HG02588 (cell line): ENCODE measurements around the gene ADGRF5.

Experiments used
- ATAC-seq: cut with Tn5 transposase; IDR thresholded peaks from one replicate; pipeline ENCODE4 v1.9.1; 2021; ENCODE audit warnings: mild to moderate bottlenecking, moderate library complexity; ENCODE audit not compliant: unreplicated experiment

Gene ADGRF5

DNA sequence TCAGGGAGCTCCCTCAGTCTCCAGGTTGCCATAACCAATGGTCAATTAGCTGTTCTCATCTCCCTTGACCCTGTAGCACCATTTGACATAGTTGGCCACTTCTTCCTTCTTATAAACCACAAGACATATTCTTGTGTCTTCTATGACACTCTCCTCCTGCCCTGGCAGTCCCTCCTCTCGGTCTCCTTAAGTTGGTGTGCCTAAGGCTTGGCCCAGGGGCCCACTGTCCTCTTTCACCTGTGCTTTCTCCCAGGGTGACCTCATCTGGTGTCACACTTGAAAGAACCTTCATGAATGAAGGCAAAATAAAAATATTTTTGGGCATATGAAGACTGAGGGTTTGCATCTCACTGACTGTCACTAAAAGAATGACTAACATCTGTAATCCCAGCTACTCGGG is 9.7 kb upstream of the ADGRF5 start:
- no peak for ATAC-seq

DNA sequence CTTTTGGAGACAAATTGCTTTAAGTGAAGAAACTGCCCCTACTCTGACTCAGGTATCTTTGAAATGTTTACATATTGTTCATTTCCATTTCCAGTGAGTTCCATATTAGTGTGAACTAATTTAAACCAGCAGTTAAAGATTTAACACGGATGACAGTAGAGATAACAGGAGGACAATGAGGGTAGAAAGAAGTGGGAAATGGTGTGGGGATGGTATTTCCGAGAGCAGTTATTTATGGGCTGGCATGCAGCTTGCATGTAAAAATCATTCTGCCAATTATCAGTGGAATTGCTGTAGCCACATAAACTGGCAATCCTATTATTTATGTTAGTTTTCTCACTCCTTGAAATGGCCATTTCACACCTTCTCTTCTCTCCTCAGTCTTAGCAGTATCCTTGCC is 8.6 kb upstream of the ADGRF5 start:
- ATAC-seq, result no peak

GRCh38 chr6:46927066-46927465 is 5.3 kb upstream of the ADGRF5 start:
- no peak for ATAC-seq

DNA sequence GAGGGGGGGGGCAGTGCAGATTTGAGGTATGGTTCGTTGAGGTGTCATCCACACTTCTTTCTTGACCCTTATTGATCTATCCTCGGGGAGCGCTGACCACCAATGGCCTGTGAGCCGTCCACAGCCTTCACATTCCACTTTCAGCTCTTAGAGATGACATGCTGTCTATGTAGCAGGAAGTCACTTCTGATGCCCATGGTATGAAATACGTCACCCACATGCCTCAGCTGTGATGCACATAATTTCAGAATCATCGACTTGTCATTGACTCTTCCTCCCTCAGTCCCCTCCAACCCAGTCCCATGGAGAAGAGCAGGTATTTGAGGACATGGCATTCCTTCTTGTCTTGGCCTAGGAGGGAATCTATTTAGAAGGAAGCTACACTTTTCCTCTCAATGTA is 4.7 kb upstream of the ADGRF5 start:
- no peak for ATAC-seq

GRCh38 chr6:46925563-46926253 is 4.0 kb upstream of the ADGRF5 start:
- ATAC-seq, result no peak

GRCh38 chr6:46923476-46923875 is 1.7 kb upstream of the ADGRF5 start:
- ATAC-seq, result no peak

GRCh38 chr6:46921059-46921458 is 679 bp downstream of the ADGRF5 start:
- ATAC-seq, result no peak

DNA sequence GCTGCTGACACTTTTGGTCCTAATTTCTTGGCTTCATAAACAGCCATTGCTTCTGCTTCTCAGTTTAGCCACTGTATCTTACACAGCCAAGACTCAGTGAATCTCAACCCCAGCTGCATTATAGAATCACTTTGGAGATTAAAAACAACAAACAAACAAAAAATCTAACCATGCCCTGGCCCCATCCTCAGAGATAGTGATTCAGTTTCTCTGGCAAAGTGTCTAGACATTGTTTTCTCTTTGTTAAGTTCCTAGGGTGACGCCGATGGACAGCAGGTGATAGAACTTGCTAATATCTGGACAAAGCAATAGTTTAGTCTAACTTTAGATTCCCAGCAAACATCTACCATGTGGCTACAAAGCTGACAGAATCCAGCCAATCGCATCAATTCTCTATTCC is 2.9 kb downstream of the ADGRF5 start:
- ATAC-seq, result no peak

DNA sequence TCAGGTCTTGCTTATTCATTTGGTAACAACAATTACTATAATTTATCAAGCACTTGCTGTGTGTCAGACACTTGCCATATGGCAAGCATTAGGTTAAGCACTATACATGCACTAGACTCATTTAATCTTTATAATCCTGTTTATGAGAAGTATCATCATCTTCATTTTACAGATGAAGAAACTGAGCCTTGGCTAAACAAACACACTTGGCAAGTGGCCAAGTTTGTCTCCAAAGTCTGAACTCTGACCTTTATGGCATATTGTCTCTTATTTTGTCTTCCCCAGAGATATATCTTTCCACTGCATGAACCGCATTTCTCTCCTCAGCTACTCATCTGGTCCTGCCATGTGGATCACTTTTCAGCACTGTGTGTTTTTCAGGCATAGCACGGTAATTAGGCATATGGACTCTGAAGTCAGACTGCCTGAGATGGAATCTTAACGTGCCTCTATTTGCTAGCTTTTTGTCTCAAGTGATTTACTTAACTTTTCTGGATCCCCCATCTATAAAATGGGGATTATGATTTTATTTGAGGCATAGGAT is 4.7 kb downstream of the ADGRF5 start:
- ATAC-seq, result no peak

GRCh38 chr6:46915866-46916265 is 5.9 kb downstream of the ADGRF5 start:
- no peak for ATAC-seq

DNA sequence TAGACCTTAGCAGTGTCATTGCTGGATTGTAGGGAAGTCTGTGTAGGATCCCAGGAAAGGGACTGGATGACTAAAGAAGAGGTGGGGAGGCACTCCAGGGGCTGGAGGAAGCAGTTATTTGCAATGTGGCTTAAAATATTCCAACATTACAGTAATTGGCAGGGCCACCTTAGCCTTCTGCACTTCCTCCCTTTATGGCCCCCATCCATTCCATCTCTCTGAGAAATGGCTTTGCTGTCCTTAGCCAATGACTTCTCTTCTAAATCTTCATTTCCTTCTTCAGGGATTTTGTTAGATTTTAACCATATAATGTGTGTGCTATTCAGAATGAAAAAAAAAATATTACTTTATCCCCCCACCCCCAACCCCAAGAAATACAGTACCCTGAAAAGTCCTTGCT is 6.4 kb downstream of the ADGRF5 start:
- no peak for ATAC-seq

DNA sequence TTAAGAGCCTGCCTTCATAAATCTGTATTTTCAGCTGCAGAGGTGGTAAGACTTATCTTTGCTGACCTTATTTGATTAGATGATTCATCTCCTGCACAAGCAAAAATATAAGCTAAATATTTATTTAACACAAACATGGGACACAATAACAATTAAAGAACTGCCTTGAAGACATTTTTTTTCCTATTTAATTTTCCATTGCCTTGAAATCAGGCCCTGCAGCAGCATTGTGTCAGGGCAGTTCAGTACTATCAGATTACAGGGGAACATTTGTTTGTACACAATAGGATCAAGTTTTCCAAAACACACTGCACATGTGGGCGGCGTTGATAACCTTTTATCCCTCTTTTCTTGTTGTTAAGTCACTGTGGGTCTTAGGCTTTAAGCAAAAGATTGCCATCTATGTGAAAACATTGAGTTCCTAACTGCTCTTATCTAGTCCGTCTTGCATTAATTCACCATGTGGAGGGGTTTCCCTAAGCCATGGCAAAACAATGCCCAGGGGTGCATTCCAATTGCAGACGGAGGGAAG is 7.4 kb downstream of the ADGRF5 start:
- no peak for ATAC-seq

DNA sequence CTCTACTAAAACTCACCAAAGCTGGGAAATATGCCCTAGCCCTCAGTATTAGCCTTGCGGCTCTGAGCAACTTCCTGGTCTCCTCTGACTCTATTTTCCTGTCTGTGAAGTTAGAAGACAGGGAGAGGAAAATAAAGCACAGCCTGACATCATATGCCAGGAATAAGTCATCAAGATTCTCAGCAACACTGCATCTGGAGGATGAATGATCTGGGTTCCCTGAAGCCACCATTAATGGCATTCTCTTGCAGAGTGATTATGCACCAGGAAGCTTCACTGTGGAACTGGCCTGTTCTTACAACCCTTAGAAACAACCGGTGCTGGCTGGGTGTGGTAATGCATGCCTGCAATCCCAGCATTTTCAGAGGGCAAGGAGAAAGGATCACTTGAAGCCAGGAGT is 12.4 kb downstream of the ADGRF5 start:
- no peak for ATAC-seq

DNA sequence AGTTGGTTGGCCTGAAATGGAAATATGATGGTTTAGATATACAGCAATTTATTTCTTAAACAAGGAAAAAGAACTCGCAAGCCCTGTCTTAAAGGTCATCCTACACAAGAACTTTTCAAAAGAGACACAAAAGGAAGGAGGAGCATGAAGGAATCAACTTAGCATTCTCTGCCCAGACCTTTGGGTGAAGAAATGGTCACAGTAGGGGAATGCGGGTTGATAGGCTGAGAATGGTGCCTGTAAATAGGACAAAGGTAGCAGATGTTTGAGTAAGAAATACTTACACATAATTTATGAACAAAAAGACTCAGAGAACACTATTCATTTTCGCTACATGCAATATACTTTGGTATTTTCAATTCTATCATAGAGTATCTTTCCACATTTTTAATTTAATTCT is 15.0 kb downstream of the ADGRF5 start:
- ATAC-seq, result no peak

GRCh38 chr6:46904117-46904516 is 17.6 kb downstream of the ADGRF5 start:
- no peak for ATAC-seq

DNA sequence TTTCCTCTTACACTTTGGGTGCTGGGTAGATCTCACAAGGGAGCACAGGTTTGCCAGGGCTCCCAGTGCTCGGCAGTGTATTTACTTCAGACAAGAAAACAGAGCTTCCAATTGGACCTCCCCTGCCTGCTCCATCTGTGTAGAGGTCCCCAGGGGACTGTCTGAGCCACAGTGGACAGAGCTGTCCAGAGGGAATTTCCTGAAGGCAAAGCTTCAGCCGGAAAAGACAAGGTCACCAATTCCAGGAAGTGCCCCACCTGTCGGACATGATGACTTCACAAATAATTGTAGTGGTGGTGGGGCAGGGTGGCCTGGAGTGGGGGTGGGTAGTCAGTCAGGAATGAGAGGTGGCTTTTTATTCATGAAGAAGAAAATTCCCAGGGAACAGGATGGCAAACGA is 18.6 kb downstream of the ADGRF5 start:
- ATAC-seq, result no peak

DNA sequence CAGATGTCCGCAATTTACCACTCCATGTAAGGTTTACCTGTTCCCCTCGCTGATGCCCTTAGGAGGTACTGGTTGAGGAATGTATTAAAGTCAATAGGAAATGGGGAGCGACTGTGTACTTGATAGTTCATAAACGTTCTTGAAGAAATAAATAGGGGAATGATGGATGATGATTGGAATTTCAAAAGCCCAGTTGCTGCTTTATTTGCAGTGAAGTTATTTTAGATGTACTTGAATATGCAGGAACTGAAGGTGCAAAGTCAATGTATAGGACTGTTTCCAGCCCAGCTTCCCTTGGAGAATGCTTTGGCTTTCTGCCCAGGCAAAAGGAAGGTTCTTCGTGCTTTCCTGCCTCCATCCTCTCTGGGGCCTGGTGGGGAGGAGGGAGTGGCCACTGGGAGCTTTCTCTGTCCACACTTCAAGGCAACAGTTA is 19.8 kb downstream of the ADGRF5 start:
- ATAC-seq, result no peak

- no peak for ATAC-seq
Measured at GRCh38 chr6:46900266-46900665, 21.5 kb downstream of the ADGRF5 start.

DNA sequence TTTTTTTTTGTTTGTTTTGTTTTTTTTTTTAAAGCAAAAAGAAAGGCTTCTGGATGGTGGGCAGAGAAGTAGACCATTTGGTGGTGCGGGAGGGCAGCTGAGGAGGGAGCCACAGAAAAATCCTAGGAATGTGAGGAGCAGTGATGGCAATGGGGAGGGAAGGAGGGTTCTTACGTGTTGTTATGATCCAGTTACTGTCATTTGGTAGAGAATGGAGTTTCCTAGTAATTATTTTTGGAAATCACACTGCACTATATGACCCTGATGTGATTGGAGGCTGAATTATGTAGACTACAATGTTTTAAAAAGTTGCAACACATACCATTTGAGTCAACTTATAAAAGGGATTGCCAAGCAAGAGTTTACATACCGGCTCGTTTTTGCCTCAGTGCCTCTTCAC is 22.1 kb downstream of the ADGRF5 start:
- ATAC-seq, result no peak

DNA sequence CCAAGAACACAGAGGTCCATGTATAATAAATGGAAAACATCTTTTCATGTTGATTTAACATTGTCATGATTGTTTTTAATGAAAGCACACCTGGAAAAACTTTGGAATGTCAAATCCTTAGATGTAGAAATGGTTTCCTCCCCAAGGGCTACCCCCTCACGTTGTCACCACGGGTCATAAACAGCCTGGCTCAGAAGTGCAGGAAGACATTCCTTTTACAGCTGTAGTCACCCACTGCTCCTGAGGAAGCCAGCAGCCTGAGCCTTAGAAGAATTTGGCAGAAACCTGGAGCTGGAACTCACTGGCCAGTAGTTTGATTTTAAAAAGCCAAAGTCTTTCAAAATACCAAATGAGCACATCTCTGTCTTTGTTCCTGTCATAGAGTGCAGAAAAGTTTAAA is 23.7 kb downstream of the ADGRF5 start:
- ATAC-seq, result no peak

DNA sequence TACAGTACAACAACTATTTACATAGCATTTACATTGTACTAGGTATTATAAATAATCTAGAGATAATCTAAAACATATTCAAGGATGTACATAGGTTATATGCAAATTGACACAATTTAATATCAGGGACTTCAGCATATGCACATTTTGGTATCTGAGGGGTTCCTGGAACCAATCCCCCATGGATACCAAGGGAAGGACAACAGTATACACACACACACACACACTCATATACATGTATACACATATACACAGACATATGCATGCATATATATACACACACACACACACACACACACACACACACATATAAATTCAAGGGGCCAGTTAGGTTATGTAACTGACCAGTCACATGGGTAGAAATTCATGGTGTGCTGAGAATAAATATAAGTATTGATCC is 24.9 kb downstream of the ADGRF5 start:
- no peak for ATAC-seq

DNA sequence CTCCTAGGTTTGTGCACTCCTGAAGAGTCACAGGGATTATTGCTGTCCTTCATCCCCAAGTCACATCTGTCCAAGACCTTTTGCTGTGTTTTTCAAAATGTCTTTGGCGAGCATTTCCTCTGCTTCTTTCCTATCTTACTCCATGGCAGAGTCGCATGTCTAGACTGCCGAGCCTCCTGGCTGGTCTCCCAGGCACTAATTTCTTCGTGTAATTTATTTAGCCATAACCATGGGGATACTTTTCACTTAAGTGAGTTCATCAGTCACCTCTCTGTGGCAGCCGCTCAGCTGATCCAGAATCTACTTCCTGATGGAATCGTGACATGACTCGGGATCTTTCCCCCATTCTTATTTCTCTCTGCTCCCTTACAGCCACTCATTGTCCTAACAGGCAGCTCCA is 25.8 kb downstream of the ADGRF5 start:
- ATAC-seq, result no peak

- no peak for ATAC-seq
Measured at GRCh38 chr6:46894433-46894832, 27.3 kb downstream of the ADGRF5 start.
